DOHH2 (cell line): ENCODE results near the gene MBP.

Experiments
- CTCF ChIP-seq: fragments of 200-600 bp; sonication (generic); IDR thresholded peaks from one replicate; pipeline ENCODE4 v1.5.1; 2014; ENCODE audit warnings: antibody characterized with exemption, mild to moderate bottlenecking, low read depth, low read length; ENCODE audit not compliant: poor library complexity, severe bottlenecking
- EZH2phosphoT487 ChIP-seq: fragments of 200-600 bp; sonication (generic); IDR thresholded peaks from 2 replicates; pipeline ENCODE4 v1.6.1; 2017; ENCODE audit warnings: borderline replicate concordance, mild to moderate bottlenecking, antibody characterized with exemption, low read length, moderate library complexity, mixed read lengths

GRCh38 chr18:76985156-76985950 lies 147.2 kb downstream of the MBP start:
- TF ChIP-seq CTCF (no peak), EZH2phosphoT487 (no peak)
